ENCODE results near the gene GOLGA8J.
"Not testable (repeated sequence)": the region's sequence is repeated elsewhere in the genome, so short reads cannot be mapped to it uniquely, and the experiment has no call there.

GRCh38 chr15:30134751-30135150, 52.0 kb downstream of the GOLGA8J start, which contains the start of gene GOLGA8T:
- TF ChIP-seq POLR2AphosphoS5 (IDR thresholded peaks at IDR 0.05; ENCODE audit: low read depth, low read length); TAF1 (IDR thresholded peaks at IDR 0.05; ENCODE audit: borderline replicate concordance, insufficient read depth, low read length); REST (IDR thresholded peaks at IDR 0.05; ENCODE audit: insufficient read depth in 1 of 2, low read depth in 2 of 2, low read length in 2 of 2); SIN3A (IDR thresholded peaks at IDR 0.05; ENCODE audit: borderline replicate concordance, insufficient read depth, low read length): not testable (repeated sequence)
